ENCODE measurements around the gene DOK3. TPM values are rescaled to one million over a fixed set of nuclear protein-coding genes. Genes with fewer than 3 reads are reported as not detected.

DOK3 gene
- total RNA-seq, 1 donor from 2014 or later, result 11.6 TPM

- no peak overlapping the region for H3K4me3 Mint-ChIP-seq (ENCODE audit: low read depth)
- H3K27ac Mint-ChIP-seq, result no peak overlapping the region
- H3K4me1 Mint-ChIP-seq (ENCODE audit: low read depth), result peaks cover 3% of the 10 kb centered on the region
- H3K36me3 Mint-ChIP-seq (ENCODE audit: insufficient read depth), result peaks cover 18% of the 10 kb centered on the region
- H3K27me3 Mint-ChIP-seq, result no peaks in the 10 kb centered on the region
- no peaks in the 10 kb centered on the region for H3K9me3 Mint-ChIP-seq (ENCODE audit: low read depth)
- TF ChIP-seq CTCF (IDR thresholded peaks at IDR 0.05; ENCODE audit: unreplicated experiment), result no peak
- DNase-seq (ENCODE audit: low spot score, unreplicated experiment), result no peak
Observed at GRCh38 chr5:177490992-177491391, 18.6 kb downstream of the DOK3 start.

- no peak for TF ChIP-seq CTCF (IDR thresholded peaks at IDR 0.05; ENCODE audit: unreplicated experiment)
- Mint-ChIP-seq H3K4me1 (ENCODE audit: low read depth) (peaks cover 2% of the 10 kb centered on the region), H3K27ac (no peak overlapping the region), H3K9me3 (ENCODE audit: low read depth) (no peaks in the 10 kb centered on the region), H3K27me3 (no peaks in the 10 kb centered on the region), H3K4me3 (ENCODE audit: low read depth) (no peak overlapping the region), H3K36me3 (ENCODE audit: insufficient read depth) (peaks cover 18% of the 10 kb centered on the region)
- DNase-seq (ENCODE audit: low spot score, unreplicated experiment), result no peak
Observed at GRCh38 chr5:177490311-177490991, 19.2 kb downstream of the DOK3 start.

DNA sequence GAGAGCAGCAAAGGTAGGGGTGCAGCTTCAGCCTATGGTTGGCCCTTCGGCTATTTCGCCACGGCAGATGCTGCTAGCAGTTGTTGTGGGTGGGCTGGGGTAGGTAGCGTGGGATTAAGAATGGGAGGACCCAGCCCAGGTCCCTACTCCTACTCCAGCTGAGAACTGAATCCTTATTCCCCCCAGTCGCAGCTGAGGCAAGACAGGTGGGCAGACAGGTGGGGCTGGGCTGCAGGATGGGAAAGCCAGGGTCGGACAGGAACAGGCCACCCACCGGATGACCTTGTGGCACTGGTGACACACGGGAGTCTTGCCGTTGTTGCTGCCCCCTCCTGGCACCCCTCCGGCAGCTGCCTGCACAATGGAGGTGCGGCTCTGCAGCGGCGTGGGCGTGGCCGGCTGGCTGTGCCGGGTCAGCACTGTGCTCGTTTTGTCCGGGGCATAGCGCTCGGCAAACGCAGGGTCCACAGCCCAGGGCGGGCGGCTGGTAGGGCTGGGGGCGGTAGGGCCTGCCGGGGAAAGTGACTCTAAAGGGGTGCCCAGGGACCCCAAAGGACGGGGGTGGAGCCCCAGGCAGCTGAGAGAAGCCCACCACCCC, 20.4 kb downstream of the DOK3 start:
- Mint-ChIP-seq H3K4me3 (ENCODE audit: low read depth) (no peak overlapping the region), H3K4me1 (ENCODE audit: low read depth) (peaks cover 2% of the 10 kb centered on the region), H3K27me3 (no peaks in the 10 kb centered on the region), H3K27ac (no peak overlapping the region), H3K36me3 (ENCODE audit: insufficient read depth) (peaks cover 22% of the 10 kb centered on the region), H3K9me3 (ENCODE audit: low read depth) (no peaks in the 10 kb centered on the region)
- DNase-seq (ENCODE audit: low spot score, unreplicated experiment), result no peak
- peak; percentile 11 for TF ChIP-seq CTCF (IDR thresholded peaks at IDR 0.05; ENCODE audit: unreplicated experiment)

- no peak overlapping the region for H3K27ac Mint-ChIP-seq
- peaks cover 2% of the 10 kb centered on the region for H3K4me1 Mint-ChIP-seq (ENCODE audit: low read depth)
- H3K27me3 Mint-ChIP-seq, result no peaks in the 10 kb centered on the region
- H3K9me3 Mint-ChIP-seq (ENCODE audit: low read depth), result no peaks in the 10 kb centered on the region
- DNase-seq (ENCODE audit: low spot score, unreplicated experiment), result no peak
- peaks cover 24% of the 10 kb centered on the region for H3K36me3 Mint-ChIP-seq (ENCODE audit: insufficient read depth)
- H3K4me3 Mint-ChIP-seq (ENCODE audit: low read depth), result no peak overlapping the region
- TF ChIP-seq CTCF (IDR thresholded peaks at IDR 0.05; ENCODE audit: unreplicated experiment), result no peak
Observed at GRCh38 chr5:177487975-177488374, 21.7 kb downstream of the DOK3 start.

DNA sequence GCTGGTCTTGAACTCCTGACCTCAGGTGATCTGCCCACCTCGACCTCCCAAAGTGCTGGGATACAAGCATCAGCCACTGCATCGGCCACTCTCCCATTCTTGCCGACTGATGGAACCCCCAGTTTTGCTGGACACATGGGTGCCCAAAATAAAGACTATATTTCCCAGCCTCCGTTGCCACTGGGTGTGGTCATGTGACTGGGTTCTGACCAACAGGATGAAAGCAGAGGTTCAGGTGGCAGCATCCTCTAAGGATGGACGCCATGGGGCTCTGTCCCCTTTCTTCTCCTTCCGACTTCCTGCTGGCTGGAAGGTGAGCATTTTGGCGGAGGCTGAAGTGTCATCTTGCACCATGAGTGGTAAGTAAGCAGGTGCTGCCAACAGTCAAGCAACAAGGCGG, 22.5 kb downstream of the DOK3 start:
- Mint-ChIP-seq H3K27me3 (no peaks in the 10 kb centered on the region), H3K36me3 (ENCODE audit: insufficient read depth) (peaks cover 19% of the 10 kb centered on the region), H3K9me3 (ENCODE audit: low read depth) (no peaks in the 10 kb centered on the region), H3K4me3 (ENCODE audit: low read depth) (no peak overlapping the region), H3K27ac (no peak overlapping the region), H3K4me1 (ENCODE audit: low read depth) (no peaks in the 10 kb centered on the region)
- no peak for DNase-seq (ENCODE audit: low spot score, unreplicated experiment)
- no peak for TF ChIP-seq CTCF (IDR thresholded peaks at IDR 0.05; ENCODE audit: unreplicated experiment)
